Activated effector memory CD4-positive, alpha-beta T cell treated with Interleukin-2 at 50 U/mL for 16 hours (primary cell): ENCODE data around the gene C8G.

Experiments used
- DNase-seq: peaks from one replicate; pipeline ENCODE4 v3.0.0-alpha.2; 2020

The C8G gene

DNA sequence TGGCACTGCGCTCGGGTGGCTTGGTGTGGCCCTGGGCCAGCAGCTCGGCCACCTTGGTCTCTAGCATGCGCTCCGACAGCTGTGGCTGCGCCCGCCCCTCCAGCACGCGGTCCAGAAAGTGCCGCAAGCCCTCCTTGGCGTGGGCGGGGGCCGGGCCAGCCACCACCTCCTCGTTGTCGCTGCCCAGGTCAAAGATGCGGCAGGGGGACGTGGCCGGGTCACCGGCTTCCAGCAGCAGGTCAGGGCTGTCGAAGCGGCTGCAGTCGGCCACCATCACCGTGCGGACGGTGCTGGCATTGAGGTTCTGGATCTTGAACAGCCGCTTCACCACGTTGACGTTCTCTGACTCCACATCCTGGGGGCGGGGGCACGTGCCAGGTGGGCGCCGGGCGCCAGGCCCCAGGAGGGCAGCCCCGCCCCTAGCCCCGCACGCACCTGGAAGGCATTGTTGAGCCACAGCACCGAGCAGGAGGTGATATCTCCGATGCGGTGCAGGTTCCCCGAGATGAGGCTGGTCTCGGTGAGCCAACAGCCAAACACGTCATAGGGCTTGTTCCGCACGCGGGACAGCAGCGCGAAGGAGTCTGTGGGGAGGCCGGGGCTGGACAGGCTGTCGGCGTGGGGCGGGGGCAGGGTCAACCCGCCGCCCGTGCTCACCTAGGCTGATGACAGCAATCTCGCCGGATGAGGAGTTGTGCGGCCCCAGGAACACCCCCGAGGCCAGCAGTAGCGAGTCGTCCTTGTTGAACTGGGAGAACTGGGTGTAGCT lies 2.7 kb upstream of the C8G start:
- DNase-seq, result no peak

DNA sequence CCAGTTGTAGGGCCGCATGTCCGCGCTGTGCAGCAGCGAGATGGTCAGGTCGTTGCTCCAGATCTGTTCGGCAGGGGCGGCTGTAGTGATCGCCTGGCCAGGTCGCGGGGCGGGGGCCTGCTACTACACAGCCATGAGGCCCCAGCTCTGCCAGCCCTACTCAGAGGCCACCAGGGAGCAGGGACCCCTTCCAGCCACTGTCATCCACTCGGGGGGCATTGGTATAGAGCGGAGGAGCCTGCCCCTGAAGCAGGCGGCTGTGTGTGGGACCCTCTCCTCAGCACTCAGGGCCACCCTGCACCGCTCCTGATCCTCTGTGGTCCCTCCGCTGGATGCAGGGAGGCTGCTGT lies 2.2 kb upstream of the C8G start:
- DNase-seq, result no peak

DNA sequence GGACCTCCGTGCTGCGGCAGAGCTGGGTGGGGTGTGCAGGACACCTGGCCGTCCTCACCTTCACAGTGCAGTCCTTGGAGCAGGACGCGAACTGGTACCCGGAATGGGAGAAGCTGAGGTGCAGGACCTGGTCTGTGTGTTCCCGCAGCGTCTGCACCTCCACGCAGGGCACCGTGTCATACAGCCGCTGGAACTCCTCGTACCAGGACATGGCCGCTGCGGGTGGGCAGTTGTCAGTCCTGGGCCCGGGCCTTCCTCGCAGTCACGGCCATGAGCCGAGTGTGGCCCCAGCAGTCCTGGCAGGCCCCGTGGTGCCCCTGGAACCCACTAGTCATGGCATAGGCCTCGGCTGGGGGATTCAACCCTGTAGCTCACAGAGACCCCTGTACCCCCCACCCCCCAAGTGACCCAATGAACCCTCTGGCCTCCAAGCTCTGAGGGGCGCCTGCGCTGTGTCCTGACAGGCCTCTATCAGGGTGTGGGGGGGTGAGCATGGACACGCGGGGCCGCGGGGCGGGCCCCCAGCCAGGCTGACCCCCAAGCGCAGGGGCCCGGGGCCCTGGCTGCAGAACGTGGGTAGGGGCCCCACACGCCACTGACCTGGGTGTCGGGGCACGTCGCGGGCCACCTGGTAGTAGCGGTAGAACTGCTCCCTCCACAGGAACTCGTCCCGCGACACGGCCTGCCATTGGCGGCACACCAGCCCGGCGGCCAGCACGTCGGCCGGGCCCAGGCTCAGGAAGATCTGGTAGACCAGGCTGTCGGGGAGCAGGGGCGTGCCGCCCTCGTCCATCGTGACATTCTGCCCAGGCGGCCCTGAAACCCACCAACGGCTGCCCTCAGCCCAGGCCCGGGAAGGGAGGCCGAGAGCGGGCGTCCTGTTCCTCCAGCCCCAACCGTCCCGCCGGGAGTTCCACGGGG lies 1.5 kb upstream of the C8G start:
- no peak for DNase-seq

DNA sequence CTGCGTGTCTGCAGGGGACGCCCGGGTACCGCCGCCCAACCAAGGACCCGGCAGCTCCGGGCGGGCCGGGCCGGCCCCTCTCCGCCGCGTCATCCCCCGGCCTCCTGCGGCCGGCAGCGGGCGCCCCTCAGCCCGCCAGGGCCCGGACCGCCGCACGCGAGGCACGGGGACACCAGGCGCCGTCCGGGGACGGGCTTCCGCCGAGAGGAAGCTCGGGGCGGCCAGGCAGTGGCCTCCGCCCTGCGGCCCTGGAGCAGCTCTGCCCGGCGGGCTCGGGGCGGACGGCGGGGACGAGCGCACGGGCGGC lies 878 bp upstream of the C8G start:
- DNase-seq, result no peak

DNA sequence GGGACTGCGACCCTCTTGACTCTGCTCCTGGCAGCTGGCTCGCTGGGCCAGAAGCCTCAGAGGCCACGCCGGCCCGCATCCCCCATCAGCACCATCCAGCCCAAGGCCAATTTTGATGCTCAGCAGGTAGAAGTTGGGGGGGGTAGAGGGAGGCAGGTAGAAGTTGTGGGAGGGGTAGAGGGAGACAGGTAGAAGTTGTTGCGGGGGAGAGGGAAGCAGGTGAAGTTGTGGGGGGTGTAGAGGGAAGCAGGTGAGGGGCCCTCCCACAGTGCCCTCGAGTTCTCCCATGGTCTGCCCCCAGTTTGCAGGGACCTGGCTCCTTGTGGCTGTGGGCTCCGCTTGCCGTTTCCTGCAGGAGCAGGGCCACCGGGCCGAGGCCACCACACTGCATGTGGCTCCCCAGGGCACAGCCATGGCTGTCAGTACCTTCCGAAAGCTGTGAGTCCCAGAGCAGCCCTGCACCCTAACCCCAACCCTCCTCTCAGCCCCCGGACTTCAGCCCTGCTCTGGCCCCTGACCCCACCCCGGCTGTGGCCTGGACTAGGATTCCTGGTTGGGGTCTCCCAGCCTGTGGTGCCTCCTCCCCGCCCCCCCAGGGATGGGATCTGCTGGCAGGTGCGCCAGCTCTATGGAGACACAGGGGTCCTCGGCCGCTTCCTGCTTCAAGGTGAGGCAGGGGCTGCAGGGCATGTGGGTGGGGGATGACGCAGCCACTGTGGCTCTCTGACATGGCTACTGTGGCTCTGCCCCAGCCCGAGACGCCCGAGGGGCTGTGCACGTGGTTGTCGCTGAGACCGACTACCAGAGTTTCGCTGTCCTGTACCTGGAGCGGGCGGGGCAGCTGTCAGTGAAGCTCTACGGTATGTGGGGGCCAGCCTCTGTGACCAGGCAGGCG lies 537 bp downstream of the C8G start:
- no peak for DNase-seq

DNA sequence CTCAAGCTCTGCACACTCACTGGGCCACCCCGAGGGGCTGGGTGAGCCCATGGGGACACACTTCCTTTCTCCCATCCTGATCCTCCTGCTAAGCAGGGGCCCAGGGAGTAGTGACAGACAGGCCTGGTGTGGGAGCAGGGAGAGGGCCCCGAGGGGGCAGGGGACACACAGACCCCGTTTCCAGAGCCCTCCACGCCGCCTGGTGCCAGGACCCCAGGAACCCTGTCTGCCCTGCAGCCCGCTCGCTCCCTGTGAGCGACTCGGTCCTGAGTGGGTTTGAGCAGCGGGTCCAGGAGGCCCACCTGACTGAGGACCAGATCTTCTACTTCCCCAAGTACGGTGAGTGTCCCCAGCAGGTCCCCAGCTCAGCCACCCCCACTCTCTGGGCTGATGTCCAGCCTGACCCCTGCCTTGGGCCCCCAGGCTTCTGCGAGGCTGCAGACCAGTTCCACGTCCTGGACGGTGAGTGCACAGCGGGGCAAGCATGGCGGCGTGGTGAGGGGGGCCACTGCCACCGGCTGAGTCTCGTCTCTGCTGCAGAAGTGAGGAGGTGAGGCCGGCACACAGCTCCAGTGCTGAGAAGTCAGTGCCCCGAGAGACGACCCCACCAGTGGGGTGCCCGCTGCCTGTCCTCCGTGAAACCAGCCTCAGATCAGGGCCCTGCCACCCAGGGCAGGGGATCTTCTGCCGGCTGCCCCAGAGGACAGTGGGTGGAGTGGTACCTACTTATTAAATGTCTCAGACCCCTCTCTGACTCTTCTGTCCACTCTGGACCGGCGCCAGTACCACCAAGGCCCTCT lies 1.4 kb downstream of the C8G start:
- DNase-seq, result no peak

DNA sequence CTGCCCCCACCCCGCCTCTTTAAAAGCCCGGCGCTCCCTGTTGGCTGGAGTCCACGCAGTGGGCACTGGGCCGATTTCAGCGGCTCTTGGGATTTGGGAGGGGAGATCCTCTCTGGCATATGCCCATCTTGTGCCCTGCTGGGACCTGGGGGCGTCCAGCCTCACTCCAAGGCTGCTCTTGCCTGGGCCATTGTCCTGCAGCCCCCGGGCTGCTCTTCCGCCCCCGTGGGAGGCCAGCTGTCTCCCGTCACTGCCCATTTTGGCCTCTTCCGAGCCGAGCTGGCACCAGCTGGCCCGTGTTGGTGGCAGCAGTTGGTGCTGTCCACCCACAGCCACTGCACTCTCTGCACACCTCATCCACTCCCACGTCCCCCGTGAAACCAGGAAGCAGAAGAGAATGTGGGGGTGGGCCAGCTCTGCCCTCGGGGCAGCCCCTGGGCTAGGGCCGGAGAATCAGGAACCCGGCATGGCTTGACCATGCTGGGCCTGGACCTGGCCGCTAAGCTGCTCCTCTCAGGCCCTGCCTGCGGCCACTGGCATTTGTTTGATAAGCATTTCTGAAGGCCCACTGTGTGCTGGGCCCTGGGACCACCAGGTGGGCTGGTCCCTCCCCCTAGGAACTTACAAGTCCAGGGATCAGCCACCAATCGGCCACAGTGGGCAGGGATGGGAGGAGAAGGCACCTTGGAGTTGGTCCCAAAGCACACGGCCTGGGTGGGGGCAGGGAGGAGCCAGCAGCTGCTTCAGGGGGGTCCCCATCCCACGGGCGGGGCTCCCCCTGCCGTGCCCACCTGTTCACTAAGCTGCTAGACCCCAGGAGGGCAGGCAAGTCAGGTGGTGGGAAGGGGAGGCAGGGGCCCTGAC lies 2.2 kb downstream of the C8G start:
- DNase-seq, result no peak

DNA sequence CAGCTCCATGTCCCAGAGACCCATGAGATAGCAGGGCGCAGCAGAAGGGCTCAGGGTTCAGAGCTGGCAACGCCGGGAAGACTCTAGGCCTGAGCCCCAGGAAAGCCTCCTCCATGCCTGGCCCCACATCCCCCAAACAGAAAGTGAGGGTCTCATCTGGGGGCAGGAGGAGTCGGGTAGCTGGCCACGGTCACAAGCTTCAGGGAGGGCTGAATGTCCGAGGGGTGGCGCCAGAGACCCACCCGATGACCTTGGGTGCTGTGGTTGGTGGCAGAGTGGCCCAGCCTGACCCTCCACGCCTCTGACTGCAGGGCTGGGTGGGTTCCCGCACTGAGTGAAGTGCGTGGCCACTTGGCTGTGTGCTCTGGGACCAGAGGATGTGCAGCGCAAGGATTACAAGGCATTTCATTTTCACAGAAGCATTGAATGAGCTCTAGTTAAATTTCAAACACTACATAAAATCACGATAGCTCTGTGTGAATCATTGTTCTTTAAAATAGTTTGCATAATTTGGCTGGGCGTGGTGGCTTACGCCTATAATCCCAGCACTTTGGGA lies 3.0 kb downstream of the C8G start:
- no peak for DNase-seq

DNA sequence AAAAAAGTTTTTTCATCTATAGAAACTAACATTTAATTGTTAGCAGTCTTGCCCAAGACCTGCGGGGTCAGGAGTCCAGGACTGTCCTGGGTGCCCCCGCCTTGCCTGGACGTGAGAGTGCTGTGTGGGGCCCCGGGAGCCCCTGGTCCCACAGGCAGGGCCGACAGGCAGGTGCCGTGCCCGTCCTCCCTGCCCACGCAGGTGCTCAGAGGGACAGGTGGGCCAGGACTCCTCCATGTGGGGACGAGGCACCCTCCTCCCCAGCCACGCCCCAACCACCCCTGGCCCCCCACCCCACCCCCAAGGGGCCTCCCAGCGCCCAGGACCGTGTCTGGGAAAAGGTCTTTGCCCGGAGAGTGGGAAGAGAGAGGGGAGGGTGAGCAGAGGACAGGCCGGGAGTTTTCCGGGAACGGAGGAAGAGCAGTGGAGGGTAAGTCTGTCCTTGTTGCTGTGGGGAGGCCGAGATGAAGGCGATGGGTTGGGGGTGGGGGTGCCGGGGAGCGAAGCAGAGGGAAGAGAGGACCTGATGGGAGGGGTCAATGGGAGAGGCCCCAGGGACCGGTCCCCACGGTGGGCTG lies 4.3 kb downstream of the C8G start:
- DNase-seq, result no peak

DNA sequence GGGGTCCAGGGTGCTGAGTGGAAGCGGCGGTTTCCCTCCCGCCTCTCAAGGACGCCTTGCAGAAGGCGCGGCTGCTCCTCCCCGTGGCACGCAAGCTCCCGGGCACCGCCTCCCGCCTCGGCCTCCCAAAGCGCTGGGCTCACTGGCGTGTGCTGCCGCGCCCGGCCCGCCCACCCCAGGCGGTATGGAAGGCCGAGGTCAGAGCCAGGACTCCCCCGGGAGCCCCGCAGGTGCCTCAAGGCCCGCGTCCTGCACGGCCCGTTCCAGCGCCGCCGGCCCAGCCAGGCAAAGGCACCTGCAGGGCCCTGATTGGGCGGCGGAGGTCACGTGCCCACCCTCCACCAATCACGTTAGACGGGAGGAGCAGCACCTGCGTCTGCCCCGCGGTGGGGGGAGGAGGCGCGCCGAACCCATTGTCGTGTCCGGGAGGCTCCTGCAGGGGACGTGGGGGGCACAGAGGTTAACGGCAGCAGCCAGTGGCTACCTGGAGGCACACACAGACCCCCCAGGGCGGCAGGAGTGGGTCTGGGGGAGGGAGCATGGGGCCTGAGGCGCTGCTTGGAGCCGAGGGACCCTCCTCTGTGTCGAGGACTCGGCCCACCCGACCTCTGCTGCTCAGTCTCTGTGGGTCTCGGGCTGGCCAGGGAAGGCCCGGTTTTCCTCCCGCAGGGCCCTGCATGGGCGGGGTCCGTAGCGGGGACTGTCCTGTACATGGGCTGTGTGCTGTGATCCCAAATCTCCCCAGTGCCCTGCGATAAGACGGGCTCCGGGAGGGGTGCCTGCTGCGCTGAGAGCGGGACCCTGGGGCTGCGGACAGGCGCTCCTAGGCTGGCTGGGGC lies 5.0 kb downstream of the C8G start:
- peak; percentile 96 for DNase-seq

DNA sequence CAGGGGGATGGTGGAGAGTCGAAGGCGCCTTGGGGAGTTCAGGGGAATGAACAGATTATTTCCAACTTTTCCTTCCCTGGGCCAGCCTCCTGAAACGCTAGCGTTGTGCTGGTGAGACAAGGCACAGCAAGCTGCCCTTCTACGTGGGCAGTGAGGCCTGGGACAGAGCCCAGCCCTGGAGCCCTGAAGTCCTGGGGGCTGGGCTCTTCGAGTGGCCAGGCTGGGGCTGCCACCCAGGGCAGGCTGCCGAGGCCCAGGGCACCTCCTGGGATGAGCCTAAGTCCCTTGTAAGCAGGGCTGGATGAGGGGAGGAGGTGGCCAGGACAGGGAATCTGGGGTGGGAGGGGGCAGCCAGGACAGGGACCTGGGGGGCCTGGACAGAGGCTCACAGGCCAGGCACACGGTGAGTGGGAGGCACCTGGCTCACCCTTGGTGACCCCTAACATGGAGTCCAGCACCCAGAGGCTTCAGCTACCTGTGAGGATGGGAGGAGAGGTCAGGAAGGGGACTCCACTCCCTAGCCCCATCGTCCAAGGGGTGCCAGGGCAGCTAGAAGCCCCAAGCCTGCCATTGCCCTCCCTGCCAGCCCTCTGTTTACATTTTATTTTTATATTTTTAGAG lies 5.7 kb downstream of the C8G start:
- no peak for DNase-seq

DNA sequence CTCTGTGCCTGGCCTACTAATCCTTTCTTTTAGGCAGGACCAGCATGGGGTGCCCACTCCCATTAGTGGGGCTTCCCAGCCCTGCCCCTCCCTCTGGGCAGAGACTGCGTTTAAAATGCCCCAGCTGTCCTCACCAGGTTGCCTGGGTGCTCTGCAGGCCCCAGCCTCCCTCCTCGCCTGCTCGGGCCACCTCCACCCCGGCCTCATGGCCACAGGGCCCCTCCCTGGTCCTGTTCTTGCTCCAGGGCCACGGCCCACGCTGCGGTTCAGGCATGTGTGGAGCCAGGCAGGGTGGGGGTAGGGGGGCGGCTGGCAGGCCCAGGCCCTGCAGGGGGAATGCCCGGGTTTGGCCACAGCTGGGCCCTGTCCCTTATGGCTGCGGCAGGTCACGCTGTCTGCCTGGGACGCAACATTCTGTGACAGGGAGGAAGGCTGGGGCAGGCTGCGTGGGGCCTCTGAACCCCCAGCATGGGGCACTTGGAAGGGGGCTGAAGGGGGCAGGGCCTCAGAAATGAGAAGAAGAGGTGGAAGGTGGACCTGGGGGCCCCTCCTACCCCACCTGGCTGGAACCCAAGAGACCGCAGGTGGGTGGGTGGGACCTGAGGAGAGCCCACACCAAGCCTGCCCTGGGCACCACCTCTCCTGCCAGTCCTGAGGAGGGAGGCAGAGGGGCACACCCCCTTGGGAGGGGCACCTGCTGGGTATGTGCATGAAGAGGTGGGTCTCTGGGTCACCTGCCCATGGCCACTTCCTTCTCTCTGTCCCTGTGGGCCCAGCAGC lies 6.7 kb downstream of the C8G start, which contains the start of gene LCN12:
LCN12 (plus strand) TSS at position 733 of the 780 bp plus-strand sequence. CDS start 55 bp downstream, outside the sequence.
- DNase-seq, result no peak

DNA sequence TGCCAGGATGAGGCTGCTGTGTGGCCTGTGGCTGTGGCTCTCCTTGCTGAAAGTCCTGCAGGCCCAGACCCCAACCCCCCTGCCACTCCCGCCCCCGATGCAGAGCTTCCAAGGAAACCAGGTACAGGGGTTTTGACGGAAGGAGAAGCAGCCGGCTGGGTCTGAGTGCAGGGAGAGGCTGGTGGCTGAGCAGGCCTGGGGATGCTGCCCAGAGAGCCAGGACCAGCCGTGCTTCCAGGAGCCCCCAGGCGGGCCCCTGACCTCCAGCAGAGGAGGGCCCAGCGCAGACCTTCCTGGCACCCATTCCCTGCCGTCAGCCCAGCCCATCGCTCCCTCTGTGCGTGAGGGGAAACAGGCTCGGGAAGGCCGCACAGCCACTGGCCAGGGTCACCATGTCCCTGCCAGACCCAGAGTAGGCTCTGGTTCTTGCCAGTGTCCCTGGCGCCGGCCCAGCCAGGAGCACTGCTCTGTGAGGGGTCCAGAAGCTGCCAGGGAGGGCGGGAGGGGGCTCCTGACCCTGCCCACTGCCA lies 7.3 kb downstream of the C8G start:
- no peak for DNase-seq

DNA sequence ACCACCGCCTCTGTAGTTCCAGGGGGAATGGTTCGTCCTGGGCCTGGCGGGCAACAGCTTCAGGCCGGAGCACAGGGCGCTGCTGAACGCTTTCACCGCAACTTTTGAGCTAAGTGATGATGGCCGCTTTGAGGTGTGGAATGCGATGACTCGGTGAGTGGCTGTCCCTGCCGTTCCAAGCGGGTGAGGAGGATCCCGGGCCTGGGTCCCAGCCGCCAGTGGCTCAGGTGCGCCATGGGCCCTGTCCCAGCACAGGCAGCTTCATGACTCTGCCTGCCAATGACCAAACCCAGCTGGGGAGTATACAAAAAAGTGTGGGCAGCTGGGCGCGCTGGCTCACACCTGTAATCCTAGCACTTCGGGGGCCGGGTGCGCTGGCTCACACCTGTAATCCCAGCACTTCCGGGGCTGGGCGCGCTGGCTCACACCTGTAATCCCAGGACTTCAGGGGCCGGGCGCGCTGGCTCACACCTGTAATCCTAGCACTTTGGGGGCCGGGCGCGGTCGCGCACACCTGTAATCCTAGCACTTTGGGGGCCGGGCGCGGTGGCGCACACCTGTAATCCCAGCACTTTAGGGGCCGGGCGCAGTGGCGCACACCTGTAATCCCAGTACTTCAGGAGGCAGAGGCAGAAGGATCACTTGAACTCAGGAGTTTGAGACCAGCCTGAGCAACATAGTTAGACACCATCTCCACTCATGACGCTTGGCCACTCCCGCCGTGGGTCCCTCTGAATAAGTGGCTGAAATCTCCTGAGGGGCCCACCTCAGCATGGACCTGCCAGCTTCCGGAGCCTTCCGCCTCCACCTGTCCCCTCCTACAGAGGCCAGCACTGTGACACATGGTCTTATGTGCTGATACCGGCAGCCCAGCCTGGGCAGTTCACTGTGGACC lies 8.1 kb downstream of the C8G start:
- no peak for DNase-seq

DNA sequence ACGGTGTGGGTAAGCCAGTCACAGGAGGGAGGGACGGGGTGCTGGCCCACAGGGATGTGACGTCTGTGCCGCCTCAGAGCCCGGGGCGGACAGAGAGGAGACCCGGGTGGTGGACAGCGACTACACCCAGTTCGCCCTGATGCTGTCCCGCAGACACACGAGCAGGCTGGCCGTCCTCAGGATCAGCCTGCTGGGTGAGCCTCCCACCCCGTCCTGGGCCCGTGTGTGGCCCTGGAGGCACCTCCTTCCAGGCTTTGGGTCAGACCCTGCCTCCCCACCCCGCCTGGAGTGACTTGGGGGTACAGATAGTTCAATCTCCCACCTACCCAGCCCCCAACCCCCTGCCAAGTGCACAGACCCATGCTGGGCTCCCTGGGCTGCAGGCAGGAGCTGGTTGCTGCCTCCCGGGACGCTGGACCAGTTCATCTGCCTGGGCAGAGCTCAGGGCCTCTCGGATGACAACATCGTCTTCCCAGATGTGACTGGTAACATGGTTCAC lies 8.8 kb downstream of the C8G start:
- no peak for DNase-seq

DNA sequence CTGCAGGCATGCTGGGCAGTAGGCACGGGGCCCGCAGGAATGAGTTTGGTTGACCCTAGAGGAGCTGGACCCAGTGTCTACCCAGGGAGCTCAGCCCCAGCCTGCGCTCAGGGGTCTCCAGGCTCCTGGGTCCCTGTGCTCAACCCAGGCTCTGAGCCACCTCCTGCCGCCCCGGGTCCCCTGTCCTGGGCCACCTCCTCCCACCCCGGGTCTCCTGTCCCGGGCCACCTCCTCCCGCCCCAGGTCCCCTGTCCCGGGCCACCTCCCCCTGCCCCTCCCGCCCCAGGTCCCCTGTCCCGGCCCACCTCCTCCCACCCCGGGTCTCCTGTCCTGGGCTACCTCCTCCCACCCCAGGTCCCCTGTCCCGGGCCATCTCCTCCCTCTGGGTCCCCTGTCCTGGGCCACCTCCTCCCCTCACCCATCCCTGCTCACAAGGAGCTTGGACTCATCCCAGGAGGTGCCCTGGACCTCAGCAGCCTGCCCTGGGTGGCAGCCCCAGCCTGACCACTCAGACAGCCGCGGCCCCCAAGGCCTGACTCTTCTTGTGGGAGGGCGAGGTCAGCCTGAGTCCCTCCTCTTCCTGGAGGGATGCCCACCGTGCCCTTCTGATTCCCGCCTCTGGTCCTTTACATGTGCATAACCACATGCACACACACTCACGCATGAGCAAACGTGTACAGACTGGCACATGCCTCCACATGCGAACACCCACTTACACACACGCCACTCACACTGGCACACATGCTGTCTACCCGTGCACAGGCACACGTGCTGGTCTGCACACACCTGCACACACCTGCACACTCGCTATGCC lies 9.4 kb downstream of the C8G start:
- DNase-seq, result no peak
